HFF-Myc (cell line): ENCODE data around the gene BCL2L12.

ENCODE experiments used
- DNase-seq: peaks from one replicate; pipeline ENCODE4 v3.0.0-alpha.2; 2011; ENCODE audit warnings: low read depth; ENCODE audit errors: extremely low read depth
- H3K4me3 ChIP-seq: replicated peaks from 2 replicates; pipeline ENCODE4 v1.5.1; 2011; ENCODE audit warnings: low read depth, mild to moderate bottlenecking, control low read depth, low read length
- CTCF ChIP-seq: IDR thresholded peaks from 2 replicates; pipeline ENCODE4 v1.5.1; 2012; ENCODE audit warnings: mild to moderate bottlenecking, low read depth, low read length, control low read depth; ENCODE audit errors: missing control alignments

BCL2L12 gene

GRCh38 chr19:49681830-49682229, 16.1 kb downstream of the BCL2L12 start:
- DNase-seq, result no peak

GRCh38 chr19:49682274-49682673, 16.5 kb downstream of the BCL2L12 start:
- no peak for TF ChIP-seq CTCF
- no peak overlapping the region for H3K4me3 ChIP-seq
- no peak for DNase-seq

More at GRCh38 chr19:49681830-49682229, 16.1 kb downstream of the BCL2L12 start:
- H3K4me3 ChIP-seq, result no peak overlapping the region
- no peak for TF ChIP-seq CTCF

- no peak for DNase-seq
- TF ChIP-seq CTCF, result no peak
- no peak overlapping the region for H3K4me3 ChIP-seq
Observed at GRCh38 chr19:49683814-49684250, 18.1 kb downstream of the BCL2L12 start.

- no peak for DNase-seq
- TF ChIP-seq CTCF, result peak; percentile 55
- no peak overlapping the region for H3K4me3 ChIP-seq
Observed at GRCh38 chr19:49684251-49684982, 18.7 kb downstream of the BCL2L12 start.

- no peak for DNase-seq
- H3K4me3 ChIP-seq, result no peak overlapping the region
- TF ChIP-seq CTCF, result no peak
Observed at GRCh38 chr19:49684983-49685553, 19.3 kb downstream of the BCL2L12 start.

- no peak for TF ChIP-seq CTCF
- no peak for DNase-seq
- H3K4me3 ChIP-seq, result no peak overlapping the region
Observed at GRCh38 chr19:49685845-49686332, 20.2 kb downstream of the BCL2L12 start.
